SK-N-SH (cell line): ENCODE data around the gene POLD4. TPM values are rescaled to one million over a fixed set of nuclear protein-coding genes. Genes with fewer than 3 reads are reported as not detected.

Experiments used
- CTCF ChIA-PET: fragments of 300-600, 350-600 bp; formaldehyde crosslinking; extraction: SDS; loops from one replicate; lab custom pipeline; 2021; lab: Yijun Ruan, JAX
- POLR2A ChIA-PET: fragments of 350-600 bp; sonication (Branson Sonifier 250); formaldehyde crosslinking; extraction: SDS; loops from one replicate; lab custom pipeline; 2020; ENCODE audit warnings: antibody characterized with exemption, inconsistent platforms; lab: Yijun Ruan, JAX
- DNase-seq: peaks from one replicate; pipeline ENCODE4 v3.0.0; 2012
- H2AFZ ChIP-seq: fragments of 200-600 bp; sonication (generic); 2 replicates; pipeline ENCODE4 v1.8.1; 2016; ENCODE audit warnings: antibody characterized with exemption, mild to moderate bottlenecking, low read depth
- H3F3A ChIP-seq: fragments of 200-600 bp; sonication (generic); replicated peaks from 2 replicates; pipeline ENCODE3; 2016; ENCODE audit warnings: antibody characterized with exemption, mild to moderate bottlenecking; ENCODE audit not compliant: insufficient read depth
- H3K27ac ChIP-seq, 2 experiments: fragments of 200-500 bp in 1 of 2; fragments of 200-600 bp in 1 of 2; sonication (Bioruptor generic) in 1 of 2; sonication (generic), shearing (Covaris generic) in 1 of 2; 2 replicates each; pipeline versions ENCODE4 v1.5.1 to v1.6.1; 2014 to 2016; ENCODE audit warnings: low read depth in 2 of 2, inconsistent platforms in 1 of 2, low read length in 1 of 2, mild to moderate bottlenecking in 1 of 2, mixed read lengths in 1 of 2
- H3K27me3 ChIP-seq: fragments of 200-600 bp; sonication (generic), shearing (Covaris generic); 2 replicates; pipeline ENCODE4 v1.6.1; 2016; ENCODE audit warnings: mixed run types; ENCODE audit not compliant: insufficient read depth
- H3K36me3 ChIP-seq, 2 experiments: fragments of 200-500 bp in 1 of 2; fragments of 200-600 bp in 1 of 2; sonication (Bioruptor generic) in 1 of 2; sonication (generic) in 1 of 2; replicated peaks in 1 of 2; 2 replicates each; pipeline versions ENCODE3 to v1.5.1; 2014 to 2016; ENCODE audit warnings: low read length in 1 of 2, mild to moderate bottlenecking in 1 of 2; ENCODE audit not compliant: insufficient read depth in 2 of 2, control insufficient read depth in 1 of 2
- H3K4me1 ChIP-seq, 2 experiments: fragments of 200-500 bp in 1 of 2; fragments of 200-600 bp in 1 of 2; sonication (Bioruptor generic) in 1 of 2; sonication (generic), shearing (Covaris generic) in 1 of 2; 2 replicates each; pipeline versions ENCODE4 v1.5.1 to v1.6.1; 2014 to 2016; ENCODE audit warnings: low read depth in 1 of 2, low read length in 1 of 2, mixed run types in 1 of 2; ENCODE audit not compliant: insufficient read depth in 2 of 2, control insufficient read depth in 1 of 2
- H3K4me2 ChIP-seq: fragments of 200-600 bp; sonication (generic), shearing (Covaris generic); 2 replicates; pipeline ENCODE4 v1.6.1; 2017; ENCODE audit warnings: mixed run types
- H3K4me3 ChIP-seq, 2 experiments: fragments of 200-500 bp in 1 of 2; fragments of 200-600 bp in 1 of 2; sonication (Bioruptor generic) in 1 of 2; sonication (generic), shearing (Covaris generic) in 1 of 2; 2 replicates each; pipeline versions ENCODE4 v1.5.1 to v1.8.1; 2014 to 2016; ENCODE audit warnings: low read depth in 2 of 2, inconsistent platforms in 1 of 2, low read length in 1 of 2, mild to moderate bottlenecking in 1 of 2, mixed read lengths in 1 of 2, moderate library complexity in 1 of 2
- H3K79me2 ChIP-seq: fragments of 200-600 bp; sonication (generic); 2 replicates; pipeline ENCODE4 v1.8.1; 2017; ENCODE audit warnings: mild to moderate bottlenecking; ENCODE audit not compliant: insufficient read depth
- H3K9ac ChIP-seq: fragments of 200-600 bp; sonication (generic); 2 replicates; pipeline ENCODE4 v1.6.1; 2017; ENCODE audit warnings: mixed run types
- H3K9me2 ChIP-seq: fragments of 200-600 bp; sonication (generic); 2 replicates; pipeline ENCODE4 v1.6.1; 2017; ENCODE audit warnings: mixed run types
- H3K9me3 ChIP-seq: fragments of 200-600 bp; sonication (generic); 2 replicates; pipeline ENCODE4 v1.6.1; 2017; ENCODE audit warnings: mixed run types, mild to moderate bottlenecking, moderate library complexity
- H4K20me1 ChIP-seq: fragments of 200-600 bp; sonication (generic); 2 replicates; pipeline ENCODE4 v1.6.1; 2017; ENCODE audit warnings: mild to moderate bottlenecking, mixed run types; ENCODE audit not compliant: insufficient read depth
- CHD2 ChIP-seq: fragments of 150-350 bp; IDR thresholded peaks from 2 replicates; pipeline ENCODE4 v1.6.1; 2018; ENCODE audit warnings: low read length; ENCODE audit not compliant: partially characterized antibody
- ELF1 ChIP-seq: IDR thresholded peaks from 2 replicates; pipeline ENCODE4 v1.4.0; 2012
- EP300 ChIP-seq, 2 experiments: IDR thresholded peaks; 2 replicates each; pipeline versions ENCODE4 v1.4.0 to v1.6.1; 2012; ENCODE audit warnings: borderline replicate concordance in 1 of 2, low read depth in 1 of 2, low read length in 1 of 2
- EZH2phosphoT487 ChIP-seq: fragments of 200-600 bp; sonication (generic); IDR thresholded peaks from 2 replicates; pipeline ENCODE4 v1.6.1; 2017; ENCODE audit warnings: low read depth, mixed run types, mild to moderate bottlenecking, antibody characterized with exemption, moderate library complexity, borderline replicate concordance
- FOSL2 ChIP-seq: IDR thresholded peaks from 2 replicates; pipeline ENCODE4 v1.4.0; 2012; ENCODE audit warnings: low read depth, mild to moderate bottlenecking, moderate library complexity, borderline replicate concordance
- JUND ChIP-seq: IDR thresholded peaks from 2 replicates; pipeline ENCODE4 v1.4.0; 2012
- MEF2A ChIP-seq: IDR thresholded peaks from 2 replicates; pipeline ENCODE4 v1.4.0; 2012; ENCODE audit warnings: low read depth, borderline replicate concordance
- MXI1 ChIP-seq: IDR thresholded peaks from 2 replicates; pipeline ENCODE4 v1.6.1; 2012; ENCODE audit warnings: mild to moderate bottlenecking, low read depth, low read length, improper control_type of control experiment
- NFIC ChIP-seq: IDR thresholded peaks from 2 replicates; pipeline ENCODE4 v1.4.0; 2012; ENCODE audit warnings: borderline replicate concordance
- SIN3A ChIP-seq: IDR thresholded peaks from 2 replicates; pipeline ENCODE4 v1.6.1; 2012; ENCODE audit warnings: low read depth, mild to moderate bottlenecking, low read length, moderate library complexity, borderline replicate concordance
- TCF12 ChIP-seq: IDR thresholded peaks from 2 replicates; pipeline ENCODE4 v1.4.0; 2012
- TEAD4 ChIP-seq: IDR thresholded peaks from 2 replicates; pipeline ENCODE4 v1.4.0; 2012; ENCODE audit warnings: mild to moderate bottlenecking, borderline replicate concordance; ENCODE audit not compliant: insufficient read depth
- WGBS: methylation state at CpG from one replicate; pipeline ENCODE4 v1.1.6; 2017; ENCODE audit warnings: low lambda C conversion rate; 5-methylcytosine and 5-hydroxymethylcytosine counted together
- polyA plus RNA-seq, 3 experiments: library from polyadenylated mRNA; depleted of rRNA; stranded (reverse); fragments of >200 nt; gene quantifications; 2 replicates each; pipeline ENCODE4 v1.2.3, GENCODE V29; 2012
- TF ChIP-seq, protein P1 (sequence below): IDR thresholded peaks from 2 replicates; pipeline ENCODE4 v1.6.1; 2012; ENCODE audit warnings: mild to moderate bottlenecking, low read depth, low read length, moderate library complexity
- TF ChIP-seq, protein P2 (sequence below): IDR thresholded peaks from 2 replicates; pipeline ENCODE4 v1.4.0; 2012; ENCODE audit warnings: low read depth, borderline replicate concordance
- TF ChIP-seq, protein P3 (sequence below): IDR thresholded peaks from 2 replicates; pipeline ENCODE4 v1.4.0; 2012; ENCODE audit warnings: low read depth

POLD4 gene
- polyA plus RNA-seq, 1 of the 3 experiments (the other 2 are of a cell fraction) = 80.4 TPM

DNA sequence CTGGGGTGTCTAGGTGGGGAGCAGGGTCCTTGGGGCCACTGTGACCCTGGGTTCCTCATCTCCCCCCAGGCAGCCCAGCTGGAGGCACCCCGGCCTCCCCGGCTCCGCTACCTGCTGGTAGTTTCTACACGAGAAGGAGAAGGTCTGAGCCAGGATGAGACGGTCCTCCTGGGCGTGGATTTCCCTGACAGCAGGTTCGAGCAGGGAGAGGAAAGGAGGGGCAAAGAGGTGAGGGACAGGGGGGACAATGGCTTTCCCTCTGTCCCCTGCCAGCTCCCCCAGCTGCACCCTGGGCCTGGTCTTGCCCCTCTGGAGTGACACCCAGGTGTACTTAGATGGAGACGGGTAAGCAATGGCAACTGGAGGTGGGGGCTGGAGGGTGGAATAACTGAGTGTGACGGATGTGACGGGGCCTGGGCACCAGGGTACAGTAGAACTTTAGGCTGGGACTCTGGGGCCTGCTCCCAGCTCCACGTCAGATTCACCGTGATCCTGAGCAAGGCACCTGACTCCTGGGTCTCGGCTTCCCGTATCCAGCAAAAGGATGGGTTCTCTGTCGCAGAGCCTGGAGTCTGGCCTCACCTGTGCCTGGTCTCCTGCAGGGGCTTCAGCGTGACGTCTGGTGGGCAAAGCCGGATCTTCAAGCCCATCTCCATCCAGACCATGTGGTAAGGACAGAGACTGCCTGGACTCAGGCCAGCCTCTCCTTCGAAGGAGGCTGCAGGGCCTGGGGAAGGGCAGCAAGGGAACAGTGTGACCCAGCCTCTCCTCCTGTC lies 46.4 kb downstream of the POLD4 start:
- H3K9me3 ChIP-seq = no peaks in the 10 kb centered on the region
- CTCF ChIA-PET = interaction anchor here (0.8 to 2.6 kb wide), 5 partner anchors 8 to 75 kb away, joined by 3 to 11 read pairs (median 3); no protein-coding TSS in a partner anchor
- H3K9ac ChIP-seq = no peak overlapping the region
- H3K4me3 ChIP-seq = no peak overlapping the region
- peaks cover 13 to 24% of the 10 kb centered on the region in 2 experiments; a peak in 2 of 4 replicates for H3K4me1 ChIP-seq
- TF ChIP-seq SIN3A (no peak), JUND (no peak), ELF1 (no peak), NFIC (no peak), EP300 (IDR thresholded peaks at IDR 0.05; ENCODE audit: borderline replicate concordance in 1 of 2, low read depth in 1 of 2, low read length in 1 of 2) (no peak), TEAD4 (no peak), CHD2 (no peak), MXI1 (no peak), FOSL2 (no peak), TCF12 (no peak), MEF2A (no peak), EZH2phosphoT487 (no peak)
- TF ChIP-seq, protein P1, sequence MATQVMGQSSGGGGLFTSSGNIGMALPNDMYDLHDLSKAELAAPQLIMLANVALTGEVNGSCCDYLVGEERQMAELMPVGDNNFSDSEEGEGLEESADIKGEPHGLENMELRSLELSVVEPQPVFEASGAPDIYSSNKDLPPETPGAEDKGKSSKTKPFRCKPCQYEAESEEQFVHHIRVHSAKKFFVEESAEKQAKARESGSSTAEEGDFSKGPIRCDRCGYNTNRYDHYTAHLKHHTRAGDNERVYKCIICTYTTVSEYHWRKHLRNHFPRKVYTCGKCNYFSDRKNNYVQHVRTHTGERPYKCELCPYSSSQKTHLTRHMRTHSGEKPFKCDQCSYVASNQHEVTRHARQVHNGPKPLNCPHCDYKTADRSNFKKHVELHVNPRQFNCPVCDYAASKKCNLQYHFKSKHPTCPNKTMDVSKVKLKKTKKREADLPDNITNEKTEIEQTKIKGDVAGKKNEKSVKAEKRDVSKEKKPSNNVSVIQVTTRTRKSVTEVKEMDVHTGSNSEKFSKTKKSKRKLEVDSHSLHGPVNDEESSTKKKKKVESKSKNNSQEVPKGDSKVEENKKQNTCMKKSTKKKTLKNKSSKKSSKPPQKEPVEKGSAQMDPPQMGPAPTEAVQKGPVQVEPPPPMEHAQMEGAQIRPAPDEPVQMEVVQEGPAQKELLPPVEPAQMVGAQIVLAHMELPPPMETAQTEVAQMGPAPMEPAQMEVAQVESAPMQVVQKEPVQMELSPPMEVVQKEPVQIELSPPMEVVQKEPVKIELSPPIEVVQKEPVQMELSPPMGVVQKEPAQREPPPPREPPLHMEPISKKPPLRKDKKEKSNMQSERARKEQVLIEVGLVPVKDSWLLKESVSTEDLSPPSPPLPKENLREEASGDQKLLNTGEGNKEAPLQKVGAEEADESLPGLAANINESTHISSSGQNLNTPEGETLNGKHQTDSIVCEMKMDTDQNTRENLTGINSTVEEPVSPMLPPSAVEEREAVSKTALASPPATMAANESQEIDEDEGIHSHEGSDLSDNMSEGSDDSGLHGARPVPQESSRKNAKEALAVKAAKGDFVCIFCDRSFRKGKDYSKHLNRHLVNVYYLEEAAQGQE = no peak
- TF ChIP-seq, protein P2, sequence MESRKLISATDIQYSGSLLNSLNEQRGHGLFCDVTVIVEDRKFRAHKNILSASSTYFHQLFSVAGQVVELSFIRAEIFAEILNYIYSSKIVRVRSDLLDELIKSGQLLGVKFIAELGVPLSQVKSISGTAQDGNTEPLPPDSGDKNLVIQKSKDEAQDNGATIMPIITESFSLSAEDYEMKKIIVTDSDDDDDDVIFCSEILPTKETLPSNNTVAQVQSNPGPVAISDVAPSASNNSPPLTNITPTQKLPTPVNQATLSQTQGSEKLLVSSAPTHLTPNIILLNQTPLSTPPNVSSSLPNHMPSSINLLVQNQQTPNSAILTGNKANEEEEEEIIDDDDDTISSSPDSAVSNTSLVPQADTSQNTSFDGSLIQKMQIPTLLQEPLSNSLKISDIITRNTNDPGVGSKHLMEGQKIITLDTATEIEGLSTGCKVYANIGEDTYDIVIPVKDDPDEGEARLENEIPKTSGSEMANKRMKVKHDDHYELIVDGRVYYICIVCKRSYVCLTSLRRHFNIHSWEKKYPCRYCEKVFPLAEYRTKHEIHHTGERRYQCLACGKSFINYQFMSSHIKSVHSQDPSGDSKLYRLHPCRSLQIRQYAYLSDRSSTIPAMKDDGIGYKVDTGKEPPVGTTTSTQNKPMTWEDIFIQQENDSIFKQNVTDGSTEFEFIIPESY = no peak
- TF ChIP-seq, protein P3, sequence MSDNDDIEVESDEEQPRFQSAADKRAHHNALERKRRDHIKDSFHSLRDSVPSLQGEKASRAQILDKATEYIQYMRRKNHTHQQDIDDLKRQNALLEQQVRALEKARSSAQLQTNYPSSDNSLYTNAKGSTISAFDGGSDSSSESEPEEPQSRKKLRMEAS = no peak
- no peaks in the 10 kb centered on the region for H3K79me2 ChIP-seq
- WGBS = 94% methylated on average over 15 of the region's 19 CpGs
- no peak for DNase-seq
- no peaks in the 10 kb centered on the region for H3K27me3 ChIP-seq
- no peak overlapping the region for H3K4me2 ChIP-seq
- POLR2A ChIA-PET = no interaction called here
- no peaks in the 10 kb centered on the region for H3F3A ChIP-seq
- no peaks in the 10 kb centered on the region for H3K9me2 ChIP-seq
- no peaks in the 10 kb centered on the region for H4K20me1 ChIP-seq
- H3K36me3 ChIP-seq = peaks cover 0 to 7% of the 10 kb centered on the region in 2 experiments
- no peak overlapping the region for H2AFZ ChIP-seq
- H3K27ac ChIP-seq = no peak overlapping the region
